ENCODE results near the gene SF1. TPM values are rescaled to one million over a fixed set of nuclear protein-coding genes. Genes with fewer than 3 reads are reported as not detected.

The SF1 gene
- total and polyA plus RNA-seq, 11 donors: 59.2 to 349 (median 152) TPM

DNA sequence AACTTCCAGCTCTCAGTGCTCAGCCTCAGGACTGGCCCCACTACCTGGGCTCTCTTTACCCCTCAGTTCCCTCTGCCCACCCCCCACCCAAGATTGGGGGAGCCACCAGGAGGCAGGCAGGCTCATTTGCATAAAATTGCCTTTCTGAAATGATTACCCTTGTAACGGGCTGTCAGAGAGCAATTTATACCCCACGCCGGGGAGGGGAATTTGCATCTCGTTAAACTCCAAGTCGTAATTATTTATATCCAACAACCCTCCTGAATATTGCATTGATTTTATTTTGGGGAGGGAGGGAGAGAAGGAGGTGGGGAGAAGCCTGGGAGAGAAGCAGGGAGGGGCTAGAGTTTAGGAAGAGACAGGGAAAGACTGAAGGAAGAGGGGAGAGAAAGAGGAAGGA lies 63.7 kb downstream of the SF1 start:
- Histone ChIP-seq H3K27me3 (peaks cover 44 to 98% (median 86%) of the 10 kb centered on the region in 9 donors), H3K4me3 (no peak overlapping the region), H3K36me3 (no peaks in the 10 kb centered on the region), H3K9me3 (no peaks in the 10 kb centered on the region), H3K4me1 (peaks cover 0 to 22% (median 0%) of the 10 kb centered on the region in 12 donors), H3K27ac (no peak overlapping the region)
- intact Hi-C loops (cut with DNase I): no loop called here
- DNase-seq (no peak), ATAC-seq (no peak)
- TF ChIP-seq POLR2A (IDR thresholded peaks at IDR 0.05): no peak
- TF ChIP-seq, protein P1, sequence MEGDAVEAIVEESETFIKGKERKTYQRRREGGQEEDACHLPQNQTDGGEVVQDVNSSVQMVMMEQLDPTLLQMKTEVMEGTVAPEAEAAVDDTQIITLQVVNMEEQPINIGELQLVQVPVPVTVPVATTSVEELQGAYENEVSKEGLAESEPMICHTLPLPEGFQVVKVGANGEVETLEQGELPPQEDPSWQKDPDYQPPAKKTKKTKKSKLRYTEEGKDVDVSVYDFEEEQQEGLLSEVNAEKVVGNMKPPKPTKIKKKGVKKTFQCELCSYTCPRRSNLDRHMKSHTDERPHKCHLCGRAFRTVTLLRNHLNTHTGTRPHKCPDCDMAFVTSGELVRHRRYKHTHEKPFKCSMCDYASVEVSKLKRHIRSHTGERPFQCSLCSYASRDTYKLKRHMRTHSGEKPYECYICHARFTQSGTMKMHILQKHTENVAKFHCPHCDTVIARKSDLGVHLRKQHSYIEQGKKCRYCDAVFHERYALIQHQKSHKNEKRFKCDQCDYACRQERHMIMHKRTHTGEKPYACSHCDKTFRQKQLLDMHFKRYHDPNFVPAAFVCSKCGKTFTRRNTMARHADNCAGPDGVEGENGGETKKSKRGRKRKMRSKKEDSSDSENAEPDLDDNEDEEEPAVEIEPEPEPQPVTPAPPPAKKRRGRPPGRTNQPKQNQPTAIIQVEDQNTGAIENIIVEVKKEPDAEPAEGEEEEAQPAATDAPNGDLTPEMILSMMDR (IDR thresholded peaks at IDR 0.05): no peak
- 53 to 59% (median 58%) methylated on average over 5 of the region's 5 CpGs for WGBS, 4 donors

Other genes with a start within 250 kb of the SF1 start
- not detected for gene SLC22A11, start 222.6 kb downstream of the SF1 start, total RNA-seq
- not detected for gene SLC22A11, start 222.6 kb downstream of the SF1 start, polyA plus RNA-seq
- gene SLC22A12, start 187.3 kb downstream of the SF1 start, total RNA-seq: not detected
- not detected for gene SLC22A12, start 187.3 kb downstream of the SF1 start, polyA plus RNA-seq
- 1 to 10 TPM in 4 of 9 donors, under 1 TPM in 4, not detected in 1; 0.62 to 5.5 (median 1.3) TPM for gene NRXN2, start 55.3 kb downstream of the SF1 start, total RNA-seq
- gene NRXN2, start 55.3 kb downstream of the SF1 start, polyA plus RNA-seq: under 1 TPM; 0.42 to 0.65 TPM
- gene RASGRP2, start 34.4 kb downstream of the SF1 start, total RNA-seq: 10 to 100 TPM; 22.2 to 34.0 (median 28.1) TPM
- 10 to 100 TPM; 16.2 to 78.9 TPM for gene RASGRP2, start 34.4 kb downstream of the SF1 start, polyA plus RNA-seq
- gene PYGM, start 18.6 kb downstream of the SF1 start, total RNA-seq: 100 to 1,000 TPM in 4 of 9 donors, 10 to 100 TPM in 5; 51.6 to 167 (median 89.9) TPM
- gene PYGM, start 18.6 kb downstream of the SF1 start, polyA plus RNA-seq: 10 to 100 TPM; 10.3 to 71.8 TPM
- 10 to 100 TPM in 3 of 9 donors, 1 to 10 TPM in 6; 7.0 to 27.5 (median 8.6) TPM for gene MAP4K2, start 24.7 kb upstream of the SF1 start, total RNA-seq
- gene MAP4K2, start 24.7 kb upstream of the SF1 start, polyA plus RNA-seq: 1 to 10 TPM; 7.8 to 9.5 TPM
- 10 to 100 TPM in 4 of 9 donors, 1 to 10 TPM in 5; 6.6 to 15.0 (median 9.0) TPM for gene MEN1, start 32.0 kb upstream of the SF1 start, total RNA-seq
- gene MEN1, start 32.0 kb upstream of the SF1 start, polyA plus RNA-seq: 10 to 100 TPM in 1 of 2 donors, 1 to 10 TPM in 1; 7.2 to 15.2 TPM
- gene CDC42BPG, start 66.1 kb upstream of the SF1 start, total RNA-seq: under 1 TPM in 8 of 9 donors, not detected in 1; 0.12 to 0.50 (median 0.26) TPM
- gene CDC42BPG, start 66.1 kb upstream of the SF1 start, polyA plus RNA-seq: under 1 TPM; 0.12 to 0.15 TPM
- 100 to 1,000 TPM in 1 of 9 donors, 10 to 100 TPM in 8; 38.2 to 102 (median 58.2) TPM for gene EHD1, start 100.1 kb upstream of the SF1 start, total RNA-seq
- 10 to 100 TPM; 27.9 to 50.4 TPM for gene EHD1, start 100.1 kb upstream of the SF1 start, polyA plus RNA-seq
- 10 to 100 TPM; 11.4 to 38.5 (median 18.4) TPM for gene ATG2A, start 138.7 kb upstream of the SF1 start, total RNA-seq
- gene ATG2A, start 138.7 kb upstream of the SF1 start, polyA plus RNA-seq: 10 to 100 TPM; 12.8 to 16.1 TPM
- 10 to 100 TPM; 17.5 to 32.5 (median 22.3) TPM for gene PPP2R5B, start 146.1 kb upstream of the SF1 start, total RNA-seq
- 10 to 100 TPM; 27.1 to 34.3 TPM for gene PPP2R5B, start 146.1 kb upstream of the SF1 start, polyA plus RNA-seq
- gene GPHA2, start 157.4 kb upstream of the SF1 start, total RNA-seq: under 1 TPM in 1 of 9 donors, not detected in 8; 0.48 TPM
- not detected for gene GPHA2, start 157.4 kb upstream of the SF1 start, polyA plus RNA-seq
- gene MAJIN, start 193.6 kb upstream of the SF1 start, total RNA-seq: not detected
- not detected for gene MAJIN, start 193.6 kb upstream of the SF1 start, polyA plus RNA-seq
- 10 to 100 TPM in 1 of 9 donors, 1 to 10 TPM in 7, under 1 TPM in 1; 0.87 to 33.4 (median 1.5) TPM for gene BATF2, start 218.4 kb upstream of the SF1 start, total RNA-seq
- gene BATF2, start 218.4 kb upstream of the SF1 start, polyA plus RNA-seq: 1 to 10 TPM; 1.6 to 2.0 TPM
- gene ARL2, start 235.6 kb upstream of the SF1 start, total RNA-seq: 100 to 1,000 TPM in 7 of 9 donors, 10 to 100 TPM in 2; 90.3 to 241 (median 116) TPM
- gene ARL2, start 235.6 kb upstream of the SF1 start, polyA plus RNA-seq: 100 to 1,000 TPM; 126 to 158 TPM
- gene SNX15, start 248.9 kb upstream of the SF1 start, total RNA-seq: 10 to 100 TPM; 12.7 to 33.0 (median 17.9) TPM
- 10 to 100 TPM; 14.8 to 29.5 TPM for gene SNX15, start 248.9 kb upstream of the SF1 start, polyA plus RNA-seq